ENCODE measurements around the gene GOLT1B.

GOLT1B gene

DNA sequence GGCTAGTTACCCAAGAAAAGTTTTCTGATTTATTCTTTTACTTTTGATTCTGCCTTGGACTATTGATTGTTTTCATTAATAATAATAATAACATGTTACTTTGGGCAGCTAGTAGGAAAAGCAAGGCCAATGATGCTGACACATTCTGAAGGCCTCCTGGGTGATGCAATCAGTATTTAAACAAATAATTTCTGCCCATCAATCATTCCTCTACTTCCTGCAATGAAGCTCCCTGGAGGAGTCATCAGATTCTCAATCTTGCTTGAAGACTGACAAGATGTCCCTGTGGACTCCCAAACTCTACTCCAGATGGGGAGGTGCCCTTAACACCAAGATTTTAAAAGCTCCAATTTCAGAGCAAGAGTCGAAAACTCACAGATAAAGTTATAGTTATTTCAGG lies 24.5 kb downstream of the GOLT1B start, which contains the start of gene SPX:
SPX (plus strand) TSS at position 244 of the 400 bp plus-strand sequence. CDS start 177 bp downstream, outside the sequence.
- no peak for DNase-seq

DNA sequence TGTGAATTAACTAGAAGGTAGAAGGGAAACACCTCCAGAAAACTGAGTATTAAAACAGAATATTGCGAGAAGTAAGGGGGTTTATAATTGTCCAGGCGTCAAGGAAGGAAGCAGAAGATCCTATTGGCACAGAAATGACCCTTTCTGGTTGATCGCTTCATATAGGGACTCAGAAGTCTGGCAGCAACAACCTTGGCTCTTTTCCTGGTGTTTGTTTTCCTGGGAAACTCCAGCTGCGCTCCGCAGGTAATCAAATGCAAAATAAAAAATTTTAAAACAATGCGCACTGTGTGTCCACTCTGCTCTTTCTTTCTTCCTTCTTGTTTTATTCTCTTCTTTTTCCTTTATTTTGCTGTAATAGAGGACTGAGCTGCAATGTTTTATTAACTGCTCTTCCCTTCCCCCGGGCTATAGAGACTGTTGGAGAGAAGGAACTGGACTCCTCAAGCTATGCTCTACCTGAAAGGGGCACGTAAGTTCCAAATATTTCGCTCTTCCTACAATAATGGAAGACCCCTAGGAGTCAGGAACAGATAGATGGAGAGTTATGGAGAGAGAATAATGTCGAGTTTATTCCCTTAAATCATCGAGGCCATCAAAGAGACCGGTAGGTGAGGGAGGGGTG lies 25.2 kb downstream of the GOLT1B start:
- no peak for DNase-seq

DNA sequence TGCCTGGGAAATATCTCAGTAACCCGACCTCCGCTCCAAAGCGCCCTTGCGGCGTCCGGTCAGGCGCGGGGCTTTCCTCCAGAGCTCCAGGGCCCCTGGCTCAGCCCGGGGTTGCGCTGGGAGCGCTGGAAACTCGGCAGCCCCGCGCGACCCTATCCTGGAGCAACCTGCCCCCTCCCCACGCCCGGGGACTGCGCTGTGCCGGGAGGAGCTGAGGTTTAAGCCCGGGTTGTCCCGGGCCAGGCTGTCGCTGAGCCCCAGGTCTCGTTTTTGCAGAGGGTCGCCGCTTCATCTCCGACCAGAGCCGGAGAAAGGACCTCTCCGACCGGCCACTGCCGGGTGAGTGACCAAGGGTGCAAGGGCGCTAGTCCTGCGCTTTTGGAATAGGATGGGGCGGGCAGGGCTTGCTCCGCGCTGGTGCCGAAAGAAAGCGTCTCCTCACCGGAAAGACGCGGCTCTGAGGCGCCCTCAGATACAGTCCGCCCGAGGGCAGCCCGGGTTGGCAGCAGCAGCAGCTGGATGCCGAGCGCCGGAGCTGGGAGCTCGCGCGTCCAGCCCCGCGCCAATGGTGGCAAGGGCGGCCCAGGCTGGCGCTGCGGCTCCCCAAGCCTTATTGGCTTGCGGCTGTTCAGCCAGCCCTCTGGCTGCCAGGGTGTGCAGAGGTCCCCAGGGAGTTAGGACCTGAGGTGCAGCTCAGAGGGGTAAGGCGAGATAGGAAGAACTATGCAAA lies 26.0 kb downstream of the GOLT1B start:
- DNase-seq = peak; percentile 15

DNA sequence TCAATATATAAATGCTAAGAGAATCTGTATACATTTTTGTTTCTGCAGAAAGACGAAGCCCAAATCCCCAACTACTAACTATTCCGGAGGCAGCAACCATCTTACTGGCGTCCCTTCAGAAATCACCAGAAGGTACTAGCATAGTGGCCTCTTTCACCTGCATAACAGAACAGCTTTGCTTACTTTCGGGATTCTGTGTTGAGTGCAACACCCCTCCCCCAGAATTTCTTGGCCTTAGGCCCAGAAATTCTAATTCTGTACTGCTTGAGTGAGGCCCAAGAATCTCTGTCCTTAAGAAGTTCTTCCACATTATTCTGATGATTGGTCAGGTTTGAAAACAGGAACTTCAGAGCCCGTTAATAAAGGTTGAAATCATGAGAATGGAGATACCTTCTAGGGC lies 27.4 kb downstream of the GOLT1B start:
- DNase-seq = no peak

DNA sequence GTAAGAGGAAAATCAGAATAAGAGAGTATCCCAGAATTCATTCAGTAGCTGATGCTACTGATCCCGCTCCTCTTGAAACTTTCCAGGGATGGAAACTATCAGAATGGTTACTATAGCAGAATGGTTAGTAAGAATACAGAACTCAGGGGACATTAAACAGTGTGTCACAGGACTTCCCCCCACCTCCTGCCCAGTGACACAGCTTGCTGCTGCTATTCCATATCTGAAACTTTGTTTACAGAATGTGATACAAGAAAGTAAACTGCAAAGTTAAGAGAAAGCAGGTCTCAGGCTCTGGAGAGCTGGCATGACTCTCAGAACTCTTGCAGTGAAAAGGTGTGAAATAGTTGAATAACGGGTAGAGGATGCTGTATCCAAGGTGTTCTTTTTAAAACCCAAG lies 27.9 kb downstream of the GOLT1B start:
- DNase-seq = no peak

DNA sequence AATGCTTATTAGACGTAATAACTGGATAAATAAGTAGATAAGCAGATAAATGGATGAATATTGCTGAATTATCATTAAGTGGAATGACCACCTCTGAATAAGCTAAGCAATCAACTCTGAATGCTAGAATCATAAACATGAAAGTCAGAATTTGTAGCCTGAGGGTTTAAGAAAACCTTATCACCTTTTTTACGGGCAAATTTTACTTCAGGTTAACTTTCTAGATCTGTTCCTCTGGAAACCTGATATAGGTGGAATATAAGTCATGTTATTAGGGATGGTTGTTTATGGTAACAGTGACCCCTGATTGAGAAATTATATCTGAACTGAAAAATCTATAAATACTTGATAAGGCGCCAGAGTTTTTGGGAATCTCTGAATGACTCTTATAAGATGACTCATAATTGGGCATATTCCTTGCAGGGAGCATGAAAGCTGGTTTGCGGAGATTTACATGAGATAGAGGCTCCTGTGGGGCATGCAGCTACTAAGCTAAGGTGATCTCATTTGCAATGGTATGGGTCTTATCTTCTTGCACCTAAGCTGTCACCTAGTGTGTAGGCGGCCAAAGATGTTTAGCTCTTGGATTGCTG lies 36.6 kb downstream of the GOLT1B start:
- no peak for DNase-seq

DNA sequence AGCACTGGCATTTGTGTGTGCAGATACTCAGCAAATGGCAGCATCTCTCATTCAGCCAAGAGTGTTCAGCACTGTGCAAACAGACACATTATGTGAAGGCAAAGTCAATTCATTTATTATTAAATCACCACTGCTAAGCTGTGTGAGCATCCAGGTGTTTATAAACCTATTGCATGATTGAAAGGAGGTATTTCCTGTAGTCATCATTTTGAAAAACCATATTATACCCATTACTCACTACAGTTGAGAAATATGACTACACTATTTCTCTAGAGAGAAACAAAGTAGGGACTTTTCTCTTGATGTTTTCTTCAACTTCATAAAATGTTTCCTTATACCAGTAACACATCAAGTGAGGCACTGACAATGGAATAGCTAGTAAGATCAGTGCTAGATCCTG lies 38.2 kb downstream of the GOLT1B start:
- no peak for DNase-seq

DNA sequence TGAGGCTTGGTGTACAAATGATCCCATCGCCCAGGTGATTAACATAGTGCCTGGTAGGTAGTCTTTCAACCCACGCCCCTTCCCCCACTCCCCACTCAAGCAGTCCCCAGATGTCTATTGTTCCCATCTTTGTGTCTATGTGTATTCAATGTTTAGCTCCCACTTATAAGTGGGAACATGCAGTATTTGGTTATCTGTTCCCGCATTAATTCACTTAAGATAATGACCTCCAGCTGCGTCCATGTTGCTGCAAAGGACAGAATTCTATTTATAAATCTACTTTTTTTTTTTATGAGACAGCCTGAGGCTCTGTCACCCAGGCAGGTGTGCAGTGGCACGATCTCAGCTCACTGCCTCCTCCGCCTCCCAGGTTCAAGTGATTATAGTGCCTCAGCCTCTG lies 40.2 kb downstream of the GOLT1B start:
- no peak for DNase-seq

DNA sequence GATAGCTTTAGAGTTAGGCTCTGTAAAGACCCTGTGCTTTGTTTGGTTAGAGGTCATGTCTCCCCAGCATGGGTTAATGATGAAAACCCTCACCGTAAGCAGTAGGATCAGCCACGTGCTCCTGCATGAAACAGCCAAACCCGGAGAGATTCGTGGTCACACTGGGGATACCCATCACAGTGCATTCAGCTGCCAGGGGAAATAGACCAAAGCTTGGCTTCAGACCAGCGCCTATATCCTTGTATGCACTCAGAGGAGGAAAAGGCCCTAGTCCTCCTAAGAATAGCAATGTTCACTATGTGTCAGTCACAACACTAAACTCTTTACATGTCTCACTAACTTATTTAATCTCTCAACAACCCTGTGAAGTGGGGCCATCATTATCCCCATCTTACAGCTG lies 40.8 kb downstream of the GOLT1B start:
- DNase-seq = no peak

DNA sequence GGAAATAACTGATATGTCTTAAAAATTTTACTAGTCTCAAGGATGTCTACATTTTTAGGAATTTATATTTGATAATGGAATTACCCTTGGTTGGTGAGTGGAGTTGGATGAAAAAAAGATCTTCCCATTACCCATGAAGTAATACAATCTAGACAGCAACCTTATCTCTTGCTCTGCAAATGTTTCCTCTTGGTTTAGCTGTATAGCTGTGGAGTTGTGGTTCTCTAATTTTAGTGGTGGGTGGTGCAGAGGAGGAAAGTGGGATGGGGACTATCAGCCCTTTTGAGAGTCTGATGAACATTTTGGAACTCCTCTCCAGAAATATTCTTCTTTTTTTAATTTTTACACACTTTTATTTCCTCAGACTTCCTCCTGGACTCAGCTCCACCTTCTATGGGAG lies 41.6 kb downstream of the GOLT1B start:
- no peak for DNase-seq

DNA sequence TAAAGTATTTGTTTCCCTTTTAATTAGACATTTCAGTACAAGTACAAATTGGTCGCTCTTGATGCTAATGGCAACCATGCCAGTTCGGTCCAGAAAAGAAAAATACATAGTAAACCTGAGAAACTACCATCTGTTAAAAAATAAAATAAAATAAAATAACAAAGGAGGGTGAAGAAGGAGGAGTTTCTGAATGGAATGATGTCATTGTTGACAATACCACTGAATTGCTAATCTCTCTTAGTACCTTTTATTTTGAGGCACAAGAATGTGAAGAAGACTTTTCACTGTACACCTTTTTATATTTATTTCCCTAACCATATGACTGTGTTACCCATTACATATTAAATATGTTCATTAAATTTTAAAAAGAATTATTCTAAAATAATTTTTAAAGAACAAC lies 44.0 kb downstream of the GOLT1B start:
- DNase-seq = no peak

DNA sequence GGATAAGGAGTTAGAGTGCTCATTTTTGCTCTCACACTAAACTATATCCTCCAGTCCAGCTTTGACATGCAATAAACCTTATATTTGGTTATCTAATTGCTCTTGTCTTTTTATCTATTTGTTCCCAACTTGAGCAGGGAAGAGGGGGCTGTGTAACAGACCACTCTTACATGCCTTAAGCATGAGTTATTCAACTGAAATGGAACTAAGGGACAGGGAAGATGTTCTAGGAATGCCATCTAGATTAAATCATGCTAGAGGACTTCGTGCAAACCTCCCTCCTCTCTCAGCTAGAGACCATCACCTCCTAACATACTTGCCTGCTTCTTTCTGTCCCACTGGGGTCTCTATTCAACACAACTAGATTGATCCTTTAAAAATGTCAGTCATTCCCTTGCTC lies 45.1 kb downstream of the GOLT1B start:
- no peak for DNase-seq

DNA sequence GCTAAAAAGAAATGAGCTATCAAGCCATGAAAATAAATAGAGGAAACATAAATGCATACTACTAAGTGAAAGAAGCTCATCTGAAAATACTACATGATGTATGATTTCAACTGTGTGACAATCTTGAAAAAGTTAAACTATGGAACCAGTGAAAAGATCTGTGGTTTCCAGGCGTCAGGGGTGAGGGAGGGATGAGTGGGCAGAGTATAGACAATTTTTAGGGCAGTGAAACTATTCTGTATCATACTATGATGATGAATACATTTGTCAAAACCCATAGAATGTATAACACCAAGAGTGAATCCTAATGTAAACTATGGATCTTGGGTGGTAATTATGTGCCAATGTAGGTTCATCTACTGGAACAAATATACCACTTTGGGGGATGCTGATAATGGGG lies 45.8 kb downstream of the GOLT1B start:
- DNase-seq = no peak

DNA sequence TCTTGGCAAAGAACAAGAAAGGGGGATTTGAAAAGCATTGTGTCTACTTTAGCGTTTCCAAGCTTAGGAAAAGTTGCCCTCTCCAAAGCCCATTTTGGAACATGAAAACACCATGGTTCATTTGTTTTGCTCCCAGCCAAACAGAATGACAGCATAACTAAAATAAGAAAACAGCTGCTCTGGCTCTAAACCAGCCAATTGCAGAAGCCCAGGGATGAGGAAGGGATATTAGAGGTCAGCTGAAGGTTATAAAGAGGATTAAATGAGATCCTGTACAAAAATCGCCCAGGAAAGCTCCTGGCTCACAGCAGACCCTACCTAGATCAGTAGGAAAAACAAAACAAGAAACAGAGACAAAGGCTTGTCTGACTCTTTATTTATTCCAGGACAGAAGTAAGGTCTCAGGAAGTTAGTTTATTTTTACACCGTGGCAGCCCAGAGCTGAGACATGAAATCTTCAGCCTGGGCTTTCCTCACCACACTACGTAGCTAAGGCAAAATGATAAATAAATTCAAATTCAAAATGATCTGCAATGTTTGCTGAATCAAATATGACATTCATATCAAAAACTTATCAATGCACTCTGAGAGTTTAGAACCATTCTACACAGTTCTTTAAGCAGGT lies 50.4 kb downstream of the GOLT1B start:
- DNase-seq = no peak

DNA sequence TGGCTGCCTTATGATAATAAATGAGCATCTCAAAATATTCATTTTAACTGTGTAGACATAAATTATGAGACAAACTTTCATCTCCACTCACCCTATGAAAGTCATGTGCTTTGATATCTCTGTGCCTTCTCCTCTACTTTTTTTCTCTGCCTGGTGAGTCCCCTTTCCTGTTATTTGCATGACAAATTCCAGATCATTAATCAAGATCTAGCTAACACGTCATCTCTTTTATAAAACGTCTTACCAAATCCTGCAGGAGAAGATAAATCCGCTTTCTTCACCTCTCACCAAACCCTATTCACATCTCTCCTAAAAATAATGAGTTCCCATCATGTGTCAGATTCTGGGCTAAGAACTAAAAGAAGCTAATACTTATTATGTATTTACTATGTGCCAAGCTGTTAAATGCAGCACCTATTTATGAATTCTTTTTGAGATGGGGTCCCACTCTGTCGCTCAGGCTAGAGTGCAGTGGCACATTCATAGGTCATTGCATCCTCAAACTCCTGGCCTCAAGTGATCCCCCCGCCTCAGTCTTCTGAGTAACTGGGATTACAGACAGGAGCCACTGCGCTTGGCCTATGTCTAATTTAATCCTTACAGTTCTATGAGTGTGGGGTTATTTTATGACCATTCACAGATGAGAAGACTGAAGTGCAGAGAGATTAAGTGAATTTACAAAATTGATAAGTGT lies 51.2 kb downstream of the GOLT1B start:
- DNase-seq = no peak

DNA sequence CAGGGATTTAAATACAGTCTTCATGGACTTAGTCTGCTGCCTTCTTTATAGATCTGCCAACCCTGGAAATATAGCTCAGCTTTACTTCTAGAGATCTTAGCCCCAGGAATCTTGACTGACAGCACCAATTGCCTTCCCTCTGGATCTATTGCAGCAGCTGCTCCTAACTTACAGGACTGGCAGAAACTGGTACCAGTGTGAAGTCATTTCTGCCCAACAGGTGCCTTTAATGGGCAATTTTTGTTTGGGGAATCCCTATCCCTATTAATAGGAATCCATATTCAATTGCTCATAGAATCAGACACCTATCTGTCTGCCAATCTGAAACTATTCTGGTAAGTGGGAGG lies 51.7 kb downstream of the GOLT1B start:
- no peak for DNase-seq

DNA sequence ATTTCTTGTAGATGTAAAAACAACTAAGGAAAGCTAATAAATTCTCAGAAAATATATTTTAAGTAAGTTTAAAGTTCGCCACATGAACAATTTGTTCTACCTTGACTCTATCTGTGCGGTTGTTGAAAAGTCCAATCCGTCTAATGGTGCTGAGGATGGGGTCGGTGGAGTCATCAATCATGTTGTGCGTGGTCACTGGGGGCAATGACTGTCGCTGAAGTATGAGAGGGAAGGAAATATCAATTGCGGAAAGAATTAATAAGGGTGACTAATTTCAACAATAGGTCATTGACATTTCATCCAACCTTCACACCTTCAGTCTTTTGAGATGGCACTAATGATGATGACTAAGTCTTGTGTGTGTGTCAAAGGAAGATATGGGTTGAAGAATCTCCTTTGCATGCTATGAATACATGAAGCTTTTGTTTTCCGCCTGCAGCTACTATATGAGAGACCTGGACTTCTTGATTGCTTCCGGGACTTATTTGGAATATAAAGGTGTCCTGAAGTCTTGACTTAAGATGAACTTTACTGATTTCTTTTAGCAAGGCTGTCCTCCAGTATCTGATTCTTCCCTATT lies 56.6 kb downstream of the GOLT1B start:
- no peak for DNase-seq

DNA sequence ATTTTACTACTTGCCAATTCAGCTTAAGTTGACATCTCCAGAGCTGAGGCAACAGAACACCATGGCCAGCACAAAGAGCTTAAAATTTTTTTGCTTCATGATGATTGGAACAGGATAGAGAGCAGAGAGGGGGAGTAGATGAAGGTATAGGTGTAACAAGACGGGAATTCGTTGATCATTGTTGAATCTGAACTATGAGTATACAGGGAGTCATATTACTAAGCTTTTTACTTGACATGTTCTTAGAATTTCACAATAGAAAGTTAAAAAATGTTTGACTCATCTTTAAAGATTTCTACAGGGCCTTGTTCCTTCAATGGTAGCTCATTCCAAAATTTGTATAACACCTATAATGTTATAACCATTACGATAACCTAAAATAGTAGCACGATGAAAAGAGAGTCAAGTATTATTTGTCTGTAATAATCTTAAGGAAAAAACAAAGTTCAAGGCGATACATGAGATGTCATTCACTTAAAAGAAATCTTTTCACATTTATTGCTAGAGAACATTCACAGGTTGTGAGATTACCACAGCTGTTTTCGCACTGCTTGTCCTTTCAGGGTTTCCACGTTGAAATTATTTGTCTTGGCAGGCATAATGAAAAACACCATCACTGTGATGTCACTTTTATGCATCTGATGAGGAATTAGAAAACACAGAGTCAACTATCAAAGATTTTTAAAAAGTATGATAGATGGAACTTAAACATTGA lies 58.4 kb downstream of the GOLT1B start:
- no peak for DNase-seq

DNA sequence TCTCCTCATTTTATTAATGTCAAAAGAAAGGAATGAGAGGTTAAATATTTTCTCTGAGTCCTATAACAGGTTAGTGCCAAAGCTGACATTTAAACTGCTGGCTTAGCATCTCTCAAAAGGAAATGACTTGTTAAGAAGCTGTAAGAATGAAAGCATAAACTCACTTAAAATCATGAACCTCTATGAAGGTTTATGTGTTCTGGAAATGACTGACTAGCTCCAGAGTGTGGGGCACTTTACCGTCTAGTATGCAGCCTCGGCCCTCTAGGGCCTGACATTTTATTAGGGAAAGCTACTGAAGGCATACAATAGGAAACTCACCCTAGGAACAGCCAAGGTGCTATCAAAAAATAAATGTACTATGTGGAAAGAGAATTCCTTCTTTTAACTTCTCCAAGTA lies 59.6 kb downstream of the GOLT1B start:
- DNase-seq = no peak

DNA sequence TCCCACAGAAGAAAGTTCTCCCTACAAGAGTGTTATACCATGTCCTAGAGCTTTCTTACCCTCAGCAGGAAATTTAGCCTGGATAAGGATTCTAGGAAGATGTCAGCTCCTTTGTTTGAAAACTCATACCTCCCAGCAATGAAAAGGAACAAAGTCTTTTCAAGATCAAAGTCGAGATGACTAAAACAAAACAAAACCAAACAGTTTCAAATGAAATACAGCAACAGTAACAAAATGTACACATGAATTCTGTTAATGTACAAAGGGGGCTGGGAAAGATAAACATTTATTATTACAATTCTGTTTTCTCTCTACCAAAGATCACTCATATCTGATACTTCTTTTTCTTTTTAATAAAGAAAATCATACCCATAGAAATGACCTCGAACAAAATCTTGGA lies 61.3 kb downstream of the GOLT1B start:
- DNase-seq = no peak

DNA sequence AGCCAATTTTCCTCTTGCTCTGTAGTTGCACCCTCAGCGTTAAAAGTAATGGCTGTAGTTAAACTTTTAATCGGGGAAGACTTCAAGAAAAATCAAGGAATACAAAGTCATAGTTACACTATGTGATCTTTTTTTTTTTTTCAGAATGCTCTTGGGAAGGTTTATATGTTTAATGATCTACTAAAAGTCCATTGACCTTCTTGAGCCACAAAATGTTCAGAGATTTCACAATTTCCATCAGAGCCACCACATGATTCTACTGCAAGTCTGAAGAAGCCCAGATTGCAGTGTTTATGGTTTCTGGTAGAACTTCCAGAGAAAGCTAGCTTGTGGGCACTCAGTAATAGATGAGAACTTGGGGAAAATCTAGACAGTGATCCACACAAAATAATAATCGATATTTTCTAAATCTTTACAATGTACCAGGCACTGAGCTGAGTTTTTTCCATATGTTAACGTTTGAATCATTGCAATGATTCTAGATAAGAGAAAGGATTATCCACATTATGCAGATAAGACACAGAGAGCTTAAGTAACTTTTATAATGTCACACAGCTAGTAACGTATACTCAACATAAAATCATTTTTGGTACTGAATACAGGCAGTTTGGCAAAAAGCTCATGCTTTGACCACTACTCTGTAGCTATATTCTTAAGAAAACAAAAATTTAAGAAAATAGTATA lies 64.8 kb downstream of the GOLT1B start:
- DNase-seq = no peak

DNA sequence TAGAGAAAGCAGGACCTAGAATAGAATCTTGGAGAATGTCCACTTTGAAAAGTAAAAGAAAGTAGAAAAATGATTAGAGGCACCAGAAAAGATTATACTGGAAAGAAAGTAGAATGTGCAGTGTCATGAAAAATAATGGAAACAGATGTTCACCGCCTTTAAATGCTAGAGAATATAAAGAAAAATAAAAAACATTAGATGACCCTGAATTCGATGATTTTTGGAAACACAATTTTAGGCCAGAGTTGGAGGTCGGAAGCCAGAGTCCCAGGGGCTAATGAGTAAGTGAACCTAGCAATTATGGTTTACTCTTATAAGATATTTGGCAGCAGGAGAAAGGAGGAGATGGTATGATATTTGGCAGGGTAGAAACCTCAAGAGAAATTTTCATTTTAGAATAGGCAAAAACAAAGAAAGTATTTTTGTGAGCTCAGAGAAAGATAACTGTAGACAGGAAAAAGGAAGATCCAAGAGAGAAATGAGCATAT lies 65.4 kb downstream of the GOLT1B start:
- DNase-seq = no peak
